KMS-11 (cell line): ENCODE data around the gene CCNI2.

ENCODE experiments used
- H2AFZ ChIP-seq: fragments of 200-600 bp; sonication (generic); 2 replicates; pipeline ENCODE4 v1.6.1; 2016; ENCODE audit warnings: antibody characterized with exemption, mixed run types, low read depth
- H3K27ac ChIP-seq: fragments of 200-600 bp; sonication (generic); 2 replicates; pipeline ENCODE4 v1.6.1; 2016; ENCODE audit warnings: mild to moderate bottlenecking, mixed run types
- H3K27me3 ChIP-seq: fragments of 200-600 bp; sonication (generic); 2 replicates; pipeline ENCODE4 v1.6.1; 2017; ENCODE audit warnings: mild to moderate bottlenecking, low read depth, mixed run types, moderate library complexity; ENCODE audit not compliant: insufficient read depth
- H3K36me3 ChIP-seq: fragments of 200-600 bp; sonication (generic); 2 replicates; pipeline ENCODE4 v1.6.1; 2017; ENCODE audit warnings: mild to moderate bottlenecking, mixed run types; ENCODE audit not compliant: insufficient read depth
- H3K4me1 ChIP-seq: fragments of 200-600 bp; sonication (generic); 2 replicates; pipeline ENCODE4 v1.6.1; 2016; ENCODE audit warnings: mild to moderate bottlenecking, low read depth, mixed run types; ENCODE audit not compliant: poor library complexity, severe bottlenecking
- H3K4me2 ChIP-seq: fragments of 200-600 bp; sonication (generic); 2 replicates; pipeline ENCODE4 v1.7.0; 2016; ENCODE audit warnings: mild to moderate bottlenecking, mixed run types
- H3K4me3 ChIP-seq: fragments of 200-600 bp; sonication (generic); IDR thresholded peaks from 2 replicates; pipeline ENCODE4 v1.6.1; 2017; ENCODE audit warnings: low read depth, low read length, mixed read lengths; ENCODE audit not compliant: insufficient read depth
- H3K79me2 ChIP-seq: fragments of 200-600 bp; sonication (generic); 2 replicates; pipeline ENCODE4 v1.6.1; 2016; ENCODE audit warnings: low read depth, mixed run types; ENCODE audit not compliant: insufficient read depth
- H3K9ac ChIP-seq: fragments of 200-600 bp; sonication (generic); 2 replicates; pipeline ENCODE4 v1.6.1; 2016; ENCODE audit warnings: mild to moderate bottlenecking, mixed run types
- H4K20me1 ChIP-seq: fragments of 200-600 bp; sonication (generic); 2 replicates; pipeline ENCODE4 v1.6.1; 2016; ENCODE audit warnings: mild to moderate bottlenecking, mixed run types; ENCODE audit not compliant: insufficient read depth
- CTCF ChIP-seq: fragments of 200-600 bp; sonication (generic); conservative IDR thresholded peaks from 2 replicates; pipeline ENCODE4 v1.6.1; 2017; ENCODE audit warnings: low read depth, mild to moderate bottlenecking, antibody characterized with exemption, low read length, moderate library complexity, mixed read lengths

The CCNI2 gene

GRCh38 chr5:132768485-132768868 is 21.3 kb downstream of the CCNI2 start:
- TF ChIP-seq CTCF: no peak
- H3K9ac ChIP-seq: no peak overlapping the region
- H3K27ac ChIP-seq: no peak overlapping the region
- no peaks in the 10 kb centered on the region for H3K27me3 ChIP-seq
- no peak overlapping the region for H3K4me2 ChIP-seq
- H3K4me1 ChIP-seq: peaks cover 4% of the 10 kb centered on the region
- H3K36me3 ChIP-seq: no peaks in the 10 kb centered on the region
- H3K79me2 ChIP-seq: 0 out of 2 replicates have a peak, but pooled peaks cover 4% of the 10 kb centered on the region
- H3K4me3 ChIP-seq: no peak overlapping the region
- no peaks in the 10 kb centered on the region for H4K20me1 ChIP-seq
- H2AFZ ChIP-seq: no peak overlapping the region

GRCh38 chr5:132770476-132771159 is 23.4 kb downstream of the CCNI2 start:
- no peak for TF ChIP-seq CTCF
- H4K20me1 ChIP-seq: no peaks in the 10 kb centered on the region
- H3K4me2 ChIP-seq: no peak overlapping the region
- H3K36me3 ChIP-seq: no peaks in the 10 kb centered on the region
- no peaks in the 10 kb centered on the region for H3K27me3 ChIP-seq
- no peak overlapping the region for H3K4me3 ChIP-seq
- no peak overlapping the region for H3K27ac ChIP-seq
- H2AFZ ChIP-seq: no peak overlapping the region
- H3K4me1 ChIP-seq: peaks cover 9% of the 10 kb centered on the region
- H3K9ac ChIP-seq: no peak overlapping the region
- peaks cover 4% of the 10 kb centered on the region; the same call in 1 of the 2 replicates for H3K79me2 ChIP-seq

GRCh38 chr5:132771503-132771998 is 24.3 kb downstream of the CCNI2 start:
- no peaks in the 10 kb centered on the region for H4K20me1 ChIP-seq
- no peaks in the 10 kb centered on the region for H3K27me3 ChIP-seq
- no peak for TF ChIP-seq CTCF
- H3K4me1 ChIP-seq: peaks cover 18% of the 10 kb centered on the region
- no peak overlapping the region for H3K4me2 ChIP-seq
- no peak overlapping the region for H2AFZ ChIP-seq
- H3K79me2 ChIP-seq: peaks cover 4% of the 10 kb centered on the region; the same call in 1 of the 2 replicates
- no peaks in the 10 kb centered on the region for H3K36me3 ChIP-seq
- no peak overlapping the region for H3K9ac ChIP-seq
- no peak overlapping the region for H3K27ac ChIP-seq
- no peak overlapping the region for H3K4me3 ChIP-seq

- no peaks in the 10 kb centered on the region for H3K27me3 ChIP-seq
- H3K27ac ChIP-seq: no peak overlapping the region
- H4K20me1 ChIP-seq: no peaks in the 10 kb centered on the region
- peaks cover 4% of the 10 kb centered on the region; the same call in 1 of the 2 replicates for H3K79me2 ChIP-seq
- H3K4me1 ChIP-seq: peaks cover 20% of the 10 kb centered on the region
- no peak overlapping the region for H3K4me3 ChIP-seq
- no peak overlapping the region for H3K4me2 ChIP-seq
- H3K36me3 ChIP-seq: no peaks in the 10 kb centered on the region
- no peak overlapping the region for H3K9ac ChIP-seq
- no peak overlapping the region for H2AFZ ChIP-seq
- no peak for TF ChIP-seq CTCF
Observed at GRCh38 chr5:132772291-132773070, 25.3 kb downstream of the CCNI2 start.
